Measurements from ENCODE around the gene WDR1.

WDR1 gene

DNA sequence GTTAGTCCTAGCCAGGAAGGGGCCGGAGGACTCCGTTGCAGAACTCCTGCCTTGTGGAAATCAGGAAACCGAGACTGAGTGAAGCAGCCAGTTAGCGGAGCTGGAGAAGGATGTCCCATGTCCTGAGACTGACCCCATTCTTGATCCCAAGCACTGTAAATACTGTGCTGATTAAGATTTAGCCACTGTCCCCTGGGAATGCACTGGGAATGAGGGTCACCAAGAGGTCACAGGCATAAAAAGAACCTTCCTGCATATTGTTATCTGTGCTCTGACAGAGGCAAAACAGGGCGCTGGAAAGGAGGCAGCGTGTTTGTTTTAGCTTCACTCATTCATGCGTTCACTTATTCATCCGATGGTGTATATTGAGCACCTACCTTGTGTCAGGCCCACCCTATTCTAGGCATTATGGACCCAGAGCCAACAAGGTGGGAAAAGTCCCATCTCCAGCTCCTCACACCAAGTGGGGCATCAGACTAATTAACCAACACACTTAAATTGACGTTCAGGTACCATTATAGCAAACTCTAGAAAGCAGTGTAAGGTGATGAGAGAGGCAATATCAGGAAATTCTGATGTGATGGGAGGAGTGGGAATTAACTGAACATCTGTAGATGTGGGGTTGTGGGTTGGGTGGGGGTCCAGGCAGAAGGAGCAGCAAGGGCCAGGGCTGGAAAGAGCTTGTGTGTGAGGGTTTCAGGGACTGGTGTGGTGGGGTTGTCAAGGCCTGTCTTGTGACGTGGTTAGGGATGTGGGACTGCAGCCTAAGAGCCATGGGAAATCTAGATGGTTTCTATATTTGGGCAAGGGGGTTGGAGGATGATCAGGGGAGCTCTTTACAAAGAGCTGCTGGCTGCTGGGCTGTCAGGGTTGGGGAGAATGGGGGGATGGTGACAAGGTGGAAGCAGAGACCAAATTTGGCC lies 84.7 kb downstream of the WDR1 start:
- TF ChIP-seq, protein P1, sequence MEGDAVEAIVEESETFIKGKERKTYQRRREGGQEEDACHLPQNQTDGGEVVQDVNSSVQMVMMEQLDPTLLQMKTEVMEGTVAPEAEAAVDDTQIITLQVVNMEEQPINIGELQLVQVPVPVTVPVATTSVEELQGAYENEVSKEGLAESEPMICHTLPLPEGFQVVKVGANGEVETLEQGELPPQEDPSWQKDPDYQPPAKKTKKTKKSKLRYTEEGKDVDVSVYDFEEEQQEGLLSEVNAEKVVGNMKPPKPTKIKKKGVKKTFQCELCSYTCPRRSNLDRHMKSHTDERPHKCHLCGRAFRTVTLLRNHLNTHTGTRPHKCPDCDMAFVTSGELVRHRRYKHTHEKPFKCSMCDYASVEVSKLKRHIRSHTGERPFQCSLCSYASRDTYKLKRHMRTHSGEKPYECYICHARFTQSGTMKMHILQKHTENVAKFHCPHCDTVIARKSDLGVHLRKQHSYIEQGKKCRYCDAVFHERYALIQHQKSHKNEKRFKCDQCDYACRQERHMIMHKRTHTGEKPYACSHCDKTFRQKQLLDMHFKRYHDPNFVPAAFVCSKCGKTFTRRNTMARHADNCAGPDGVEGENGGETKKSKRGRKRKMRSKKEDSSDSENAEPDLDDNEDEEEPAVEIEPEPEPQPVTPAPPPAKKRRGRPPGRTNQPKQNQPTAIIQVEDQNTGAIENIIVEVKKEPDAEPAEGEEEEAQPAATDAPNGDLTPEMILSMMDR (IDR thresholded peaks at IDR 0.05; ENCODE audit: low read depth, low read length) = no peak
- no peak overlapping the region for H3K4me3 ChIP-seq (ENCODE audit: low read depth, low read length)

DNA sequence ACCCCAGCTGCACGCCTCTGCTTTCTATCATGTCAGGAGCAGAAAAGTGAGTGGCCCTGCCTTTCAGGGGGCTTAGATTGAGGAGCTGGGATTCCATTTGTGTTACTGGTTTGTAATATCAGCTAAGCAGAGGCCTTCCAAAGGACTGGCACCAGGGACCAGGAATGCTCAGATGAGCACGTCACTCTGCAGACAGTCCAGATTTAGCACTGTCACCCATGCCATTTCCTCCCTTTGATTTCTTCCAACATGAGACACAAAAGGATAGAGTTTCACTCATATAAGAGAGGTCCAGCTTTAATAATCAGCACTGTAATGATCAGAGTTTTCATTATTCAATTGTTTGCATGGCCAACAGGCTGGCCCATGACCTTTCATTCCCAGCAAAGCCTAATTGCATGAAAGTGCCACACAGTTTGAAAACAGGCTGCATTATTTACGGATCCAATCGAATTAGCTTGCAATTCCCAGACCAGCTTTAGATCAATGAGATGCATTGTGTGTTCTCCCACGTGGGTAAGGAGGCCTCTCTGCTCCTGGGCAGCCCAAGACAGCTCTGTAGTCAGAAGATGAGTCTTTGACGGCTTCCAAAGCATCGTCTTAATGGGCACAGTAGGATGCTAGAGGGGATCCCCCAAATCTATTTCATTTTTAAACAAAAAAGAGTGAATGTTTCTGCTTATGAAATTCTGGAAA lies 85.5 kb downstream of the WDR1 start:
- TF ChIP-seq, protein P1 (IDR thresholded peaks at IDR 0.05; ENCODE audit: low read depth, low read length) = no peak

DNA sequence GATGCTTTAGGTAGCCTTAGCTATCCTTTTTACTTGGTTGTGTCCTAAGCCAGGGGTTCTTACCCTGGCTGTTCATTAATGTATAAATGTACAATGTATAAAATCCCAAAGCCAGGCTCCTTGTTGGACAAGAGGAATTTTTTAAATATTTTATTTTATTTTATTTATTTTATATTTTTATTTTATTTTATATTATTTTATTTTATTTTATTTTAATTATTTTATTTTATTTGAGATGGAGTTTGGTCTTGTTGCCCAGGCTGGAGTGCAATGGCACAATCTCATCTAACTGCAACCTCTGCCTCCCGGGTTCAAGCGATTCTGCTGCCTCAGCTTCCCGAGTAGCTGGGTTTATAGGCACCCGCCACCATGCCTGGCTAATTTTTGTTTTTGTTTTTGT lies 87.2 kb downstream of the WDR1 start:
- no peak overlapping the region for H3K4me3 ChIP-seq (ENCODE audit: low read depth, low read length)
- TF ChIP-seq, protein P1 (IDR thresholded peaks at IDR 0.05; ENCODE audit: low read depth, low read length) = no peak

More for the DNA sequence above, 85.5 kb downstream of the WDR1 start:
- no peak overlapping the region for H3K4me3 ChIP-seq (ENCODE audit: low read depth, low read length)

DNA sequence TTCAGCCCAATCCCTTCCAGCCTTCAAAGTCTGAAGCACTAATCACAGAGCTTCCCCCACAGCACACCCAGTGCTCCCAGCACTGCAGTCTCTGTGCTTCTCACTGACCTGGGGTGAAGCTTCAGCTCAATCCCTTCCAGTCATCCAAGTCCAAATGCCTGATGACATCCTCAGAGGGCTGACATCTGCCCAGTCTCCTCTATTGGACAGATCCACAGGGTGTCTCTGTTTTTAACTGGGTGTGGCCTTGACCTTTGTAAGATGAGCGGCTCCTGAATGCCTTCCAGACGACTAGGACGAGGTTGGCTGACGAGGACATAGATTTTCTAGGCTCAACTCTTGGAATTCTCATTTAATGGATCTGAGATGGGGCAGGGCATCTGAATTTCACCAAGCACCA lies 87.7 kb downstream of the WDR1 start:
- TF ChIP-seq, protein P1 (IDR thresholded peaks at IDR 0.05; ENCODE audit: low read depth, low read length) = no peak
- H3K4me3 ChIP-seq (ENCODE audit: low read depth, low read length) = no peak overlapping the region

DNA sequence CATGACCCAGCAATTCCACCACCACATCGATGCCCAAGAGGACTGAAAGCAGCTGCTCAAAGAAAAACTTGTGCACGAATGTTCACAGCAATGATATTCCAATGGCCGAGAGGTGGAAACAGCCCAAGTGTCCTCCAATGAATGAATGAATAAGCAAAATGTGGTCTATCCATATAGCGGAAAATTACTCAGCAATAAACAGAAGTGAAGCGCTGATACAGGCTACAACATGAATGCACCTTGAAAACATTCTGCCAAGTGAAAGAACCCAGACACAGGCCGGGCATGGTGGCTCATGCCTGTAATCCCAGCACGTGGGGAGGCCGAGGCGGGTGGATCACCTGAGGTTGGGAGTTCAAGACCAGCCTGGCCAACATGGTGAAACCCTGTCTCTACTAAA lies 90.1 kb downstream of the WDR1 start:
- H3K4me3 ChIP-seq (ENCODE audit: low read depth, low read length) = no peak overlapping the region
- TF ChIP-seq, protein P1 (IDR thresholded peaks at IDR 0.05; ENCODE audit: low read depth, low read length) = no peak

DNA sequence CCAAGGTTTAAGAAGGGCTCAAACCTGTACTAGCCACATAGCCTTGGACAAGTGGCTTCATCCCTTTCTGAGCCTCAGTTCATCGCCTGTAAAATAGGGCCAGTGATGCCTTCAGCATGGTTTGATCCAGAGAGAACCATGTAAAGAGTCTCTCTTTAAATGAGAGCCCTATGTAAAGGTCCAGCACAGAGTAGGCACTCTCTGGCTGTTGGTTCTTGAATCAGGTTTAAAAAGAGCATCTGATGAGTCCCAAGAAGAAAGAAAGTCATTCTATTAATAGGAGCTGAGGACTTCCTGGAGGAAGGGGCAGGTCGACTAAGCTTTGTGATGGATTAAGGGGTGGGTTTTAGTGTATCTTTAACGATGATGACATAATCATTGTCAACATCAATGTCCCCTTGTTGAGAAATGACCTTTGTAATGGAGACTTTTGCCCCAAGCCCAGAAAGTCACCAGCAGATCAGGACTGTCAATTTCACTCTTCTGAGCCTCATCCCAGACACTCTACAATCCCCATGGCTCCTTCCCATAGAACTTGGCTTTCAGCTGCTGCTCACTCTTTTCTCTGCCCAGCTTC lies 91.3 kb downstream of the WDR1 start:
- H3K4me3 ChIP-seq (ENCODE audit: low read depth, low read length) = no peak overlapping the region
- TF ChIP-seq, protein P1 (IDR thresholded peaks at IDR 0.05; ENCODE audit: low read depth, low read length) = no peak

Data from WI38 (cell line).